Measurements from ENCODE around the gene GORAB. TPM values are rescaled to one million over a fixed set of nuclear protein-coding genes. Genes with fewer than 3 reads are reported as not detected.

Gene GORAB
- total RNA-seq, 2 experiments from 2014 or later: 23.0 to 26.6 TPM

DNA sequence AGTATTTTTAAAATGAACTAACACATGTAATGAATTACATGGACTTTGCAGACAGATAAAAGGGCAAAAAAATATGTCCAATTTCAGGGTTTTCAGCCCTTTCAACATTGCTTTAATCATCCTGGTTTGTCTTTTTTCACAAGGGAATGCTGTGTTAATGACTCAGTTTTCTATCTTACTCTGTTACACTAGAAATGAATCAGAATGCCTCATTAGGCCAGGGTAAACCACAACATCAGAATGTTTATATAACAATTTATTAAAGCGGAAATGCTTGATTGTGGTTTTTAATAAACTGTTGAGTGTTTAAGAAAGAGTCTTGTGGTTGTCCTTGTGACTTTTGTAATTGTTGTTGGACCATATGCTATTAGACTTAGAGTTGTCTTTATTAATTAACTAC lies 13.5 kb downstream of the GORAB start:
- no peak overlapping the region for H3K27ac Mint-ChIP-seq
- ATAC-seq (ENCODE audit: poor library complexity): no peak
- ChIA-PET POLR2A (no interaction called here), CTCF (no interaction called here)
- Histone ChIP-seq H3K27ac (ENCODE audit: low read depth in 1 of 2, low read length in 2 of 2) (no peak overlapping the region), H3K9me3 (ENCODE audit: control insufficient read depth in 1 of 2, insufficient read depth in 1 of 2, low read length in 2 of 2) (no peaks in the 10 kb centered on the region), H3K4me3 (ENCODE audit: low read length) (no peak overlapping the region), H3K4me1 (ENCODE audit: insufficient read depth, low read length) (no peaks in the 10 kb centered on the region), H3K36me3 (ENCODE audit: insufficient read depth, low read length) (peaks cover 78% of the 10 kb centered on the region), H3K27me3 (ENCODE audit: control insufficient read depth in 1 of 2, insufficient read depth in 2 of 2, low read length in 2 of 2) (no peaks in the 10 kb centered on the region)
- DNase-seq: no peak
- H3K9me3 Mint-ChIP-seq: no peaks in the 10 kb centered on the region
- no peaks in the 10 kb centered on the region for H3K27me3 Mint-ChIP-seq
- H3K4me3 Mint-ChIP-seq: no peak overlapping the region
- intact Hi-C loops (cut with DNase I, micrococcal nuclease): no loop called here
- H3K36me3 Mint-ChIP-seq (ENCODE audit: low read depth): peaks cover 97% of the 10 kb centered on the region
- TF ChIP-seq, protein P1, sequence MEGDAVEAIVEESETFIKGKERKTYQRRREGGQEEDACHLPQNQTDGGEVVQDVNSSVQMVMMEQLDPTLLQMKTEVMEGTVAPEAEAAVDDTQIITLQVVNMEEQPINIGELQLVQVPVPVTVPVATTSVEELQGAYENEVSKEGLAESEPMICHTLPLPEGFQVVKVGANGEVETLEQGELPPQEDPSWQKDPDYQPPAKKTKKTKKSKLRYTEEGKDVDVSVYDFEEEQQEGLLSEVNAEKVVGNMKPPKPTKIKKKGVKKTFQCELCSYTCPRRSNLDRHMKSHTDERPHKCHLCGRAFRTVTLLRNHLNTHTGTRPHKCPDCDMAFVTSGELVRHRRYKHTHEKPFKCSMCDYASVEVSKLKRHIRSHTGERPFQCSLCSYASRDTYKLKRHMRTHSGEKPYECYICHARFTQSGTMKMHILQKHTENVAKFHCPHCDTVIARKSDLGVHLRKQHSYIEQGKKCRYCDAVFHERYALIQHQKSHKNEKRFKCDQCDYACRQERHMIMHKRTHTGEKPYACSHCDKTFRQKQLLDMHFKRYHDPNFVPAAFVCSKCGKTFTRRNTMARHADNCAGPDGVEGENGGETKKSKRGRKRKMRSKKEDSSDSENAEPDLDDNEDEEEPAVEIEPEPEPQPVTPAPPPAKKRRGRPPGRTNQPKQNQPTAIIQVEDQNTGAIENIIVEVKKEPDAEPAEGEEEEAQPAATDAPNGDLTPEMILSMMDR (IDR thresholded peaks at IDR 0.05): no peak
- H3K4me1 Mint-ChIP-seq (ENCODE audit: low read depth): peaks cover 2% of the 10 kb centered on the region

DNA sequence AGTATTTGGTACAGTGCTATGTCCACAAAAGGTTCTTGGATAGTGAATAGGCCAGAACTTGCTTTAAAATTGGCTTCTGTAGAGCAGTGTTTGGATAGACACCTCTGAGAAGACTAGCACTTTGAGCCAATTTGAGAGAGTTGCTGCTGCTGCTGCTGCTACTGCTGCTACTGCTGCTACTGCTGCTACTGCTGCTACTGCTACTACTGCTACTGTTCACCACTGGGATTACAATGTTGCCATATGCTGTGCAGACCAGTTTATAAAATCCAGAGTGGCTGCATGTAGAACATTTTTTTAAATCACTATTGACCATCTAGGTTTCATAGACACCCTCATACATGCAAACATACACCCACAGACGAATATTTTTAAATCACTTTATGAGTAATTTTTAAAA lies 15.3 kb downstream of the GORAB start:
- H3K4me3 Mint-ChIP-seq: no peak overlapping the region
- ChIA-PET CTCF (no interaction called here), POLR2A (interaction anchor here (0.5 kb wide), 1 partner anchor 589 kb away, joined by 5 read pairs; no protein-coding TSS in a partner anchor)
- H3K27me3 Mint-ChIP-seq: no peaks in the 10 kb centered on the region
- Histone ChIP-seq H3K9me3 (ENCODE audit: control insufficient read depth in 1 of 2, insufficient read depth in 1 of 2, low read length in 2 of 2) (no peaks in the 10 kb centered on the region), H3K27me3 (ENCODE audit: control insufficient read depth in 1 of 2, insufficient read depth in 2 of 2, low read length in 2 of 2) (no peaks in the 10 kb centered on the region), H3K4me3 (ENCODE audit: low read length) (no peak overlapping the region), H3K36me3 (ENCODE audit: insufficient read depth, low read length) (peaks cover 80% of the 10 kb centered on the region), H3K4me1 (ENCODE audit: insufficient read depth, low read length) (no peaks in the 10 kb centered on the region), H3K27ac (ENCODE audit: low read depth in 1 of 2, low read length in 2 of 2) (no peak overlapping the region)
- peaks cover 97% of the 10 kb centered on the region for H3K36me3 Mint-ChIP-seq (ENCODE audit: low read depth)
- TF ChIP-seq, protein P1 (IDR thresholded peaks at IDR 0.05): no peak
- no peak overlapping the region for H3K27ac Mint-ChIP-seq
- intact Hi-C loops (cut with DNase I, micrococcal nuclease): no loop called here
- ATAC-seq (ENCODE audit: poor library complexity) (no peak), DNase-seq (no peak)
- no peaks in the 10 kb centered on the region for H3K4me1 Mint-ChIP-seq (ENCODE audit: low read depth)
- no peaks in the 10 kb centered on the region for H3K9me3 Mint-ChIP-seq

DNA sequence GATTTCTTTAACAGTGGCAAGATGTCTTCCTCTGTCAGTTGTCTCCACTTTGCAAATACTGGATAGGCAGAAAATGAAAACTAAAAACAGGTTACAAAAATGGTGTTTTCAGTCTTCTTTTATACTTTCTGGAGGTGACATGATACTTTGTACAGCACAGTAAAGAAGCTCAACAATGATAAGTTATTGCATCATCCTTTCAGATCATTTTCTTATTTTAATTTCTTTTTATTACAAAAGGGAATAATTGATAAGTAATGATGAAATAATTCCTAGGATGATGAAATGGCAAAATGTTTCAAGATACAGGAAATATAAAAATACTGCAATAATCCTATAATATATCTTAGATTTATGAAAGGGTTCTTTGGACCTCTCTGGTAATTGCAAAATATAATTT lies 16.5 kb downstream of the GORAB start:
- ATAC-seq (ENCODE audit: poor library complexity) (no peak), DNase-seq (no peak)
- TF ChIP-seq, protein P1 (IDR thresholded peaks at IDR 0.05): no peak
- Histone ChIP-seq H3K27ac (ENCODE audit: low read depth in 1 of 2, low read length in 2 of 2) (no peak overlapping the region), H3K36me3 (ENCODE audit: insufficient read depth, low read length) (peaks cover 78% of the 10 kb centered on the region), H3K9me3 (ENCODE audit: control insufficient read depth in 1 of 2, insufficient read depth in 1 of 2, low read length in 2 of 2) (no peaks in the 10 kb centered on the region), H3K27me3 (ENCODE audit: control insufficient read depth in 1 of 2, insufficient read depth in 2 of 2, low read length in 2 of 2) (no peaks in the 10 kb centered on the region), H3K4me3 (ENCODE audit: low read length) (no peak overlapping the region), H3K4me1 (ENCODE audit: insufficient read depth, low read length) (no peaks in the 10 kb centered on the region)
- Mint-ChIP-seq H3K4me1 (ENCODE audit: low read depth) (no peaks in the 10 kb centered on the region), H3K4me3 (no peak overlapping the region), H3K36me3 (ENCODE audit: low read depth) (peaks cover 91% of the 10 kb centered on the region), H3K27me3 (no peaks in the 10 kb centered on the region), H3K9me3 (no peaks in the 10 kb centered on the region), H3K27ac (no peak overlapping the region)
- ChIA-PET CTCF (no interaction called here), POLR2A (no interaction called here)
- intact Hi-C loops (cut with DNase I, micrococcal nuclease): no loop called here

Data from CD4-positive, alpha-beta T cell (primary cell).